Ishikawa (cell line): ENCODE measurements around the gene NOXO1.
A peak's percentile ranks its signal among the peaks of the same experiment; 100 is the strongest.

Experiments
- CREB1 ChIP-seq: IDR thresholded peaks from 2 replicates; pipeline ENCODE4 v1.6.1; 2012; ENCODE audit warnings: low read depth
- EGR1 ChIP-seq: IDR thresholded peaks from 2 replicates; pipeline ENCODE4 v1.6.1; 2012
- FOXM1 ChIP-seq: IDR thresholded peaks from 2 replicates; pipeline ENCODE4 v1.6.1; 2012; ENCODE audit warnings: low read depth, borderline replicate concordance
- NFIC ChIP-seq: IDR thresholded peaks from 2 replicates; pipeline ENCODE4 v1.6.1; 2012
- RAD21 ChIP-seq: IDR thresholded peaks from 2 replicates; pipeline ENCODE4 v1.6.1; 2012; ENCODE audit warnings: low read depth
- TAF1 ChIP-seq: IDR thresholded peaks from 2 replicates; pipeline ENCODE4 v1.6.1; 2012; ENCODE audit warnings: low read depth, mild to moderate bottlenecking
- TCF12 ChIP-seq: IDR thresholded peaks from 2 replicates; pipeline ENCODE4 v1.6.1; 2012; ENCODE audit warnings: low read depth
- TEAD4 ChIP-seq: IDR thresholded peaks from 2 replicates; pipeline ENCODE4 v1.6.1; 2012
- YY1 ChIP-seq: IDR thresholded peaks from 2 replicates; pipeline ENCODE4 v1.6.1; 2012; ENCODE audit warnings: low read depth
- ZBTB7A ChIP-seq: IDR thresholded peaks from 2 replicates; pipeline ENCODE4 v1.6.1; 2012; ENCODE audit warnings: low read depth
- TF ChIP-seq, protein P1 (sequence below): IDR thresholded peaks from 2 replicates; pipeline ENCODE4 v1.6.1; 2012
- TF ChIP-seq, protein P2 (sequence below): IDR thresholded peaks from 2 replicates; pipeline ENCODE4 v1.6.1; 2012
- TF ChIP-seq, protein P3 (sequence below): IDR thresholded peaks from 2 replicates; pipeline ENCODE4 v1.6.1; 2012; ENCODE audit warnings: low read depth, mild to moderate bottlenecking

NOXO1 gene

DNA sequence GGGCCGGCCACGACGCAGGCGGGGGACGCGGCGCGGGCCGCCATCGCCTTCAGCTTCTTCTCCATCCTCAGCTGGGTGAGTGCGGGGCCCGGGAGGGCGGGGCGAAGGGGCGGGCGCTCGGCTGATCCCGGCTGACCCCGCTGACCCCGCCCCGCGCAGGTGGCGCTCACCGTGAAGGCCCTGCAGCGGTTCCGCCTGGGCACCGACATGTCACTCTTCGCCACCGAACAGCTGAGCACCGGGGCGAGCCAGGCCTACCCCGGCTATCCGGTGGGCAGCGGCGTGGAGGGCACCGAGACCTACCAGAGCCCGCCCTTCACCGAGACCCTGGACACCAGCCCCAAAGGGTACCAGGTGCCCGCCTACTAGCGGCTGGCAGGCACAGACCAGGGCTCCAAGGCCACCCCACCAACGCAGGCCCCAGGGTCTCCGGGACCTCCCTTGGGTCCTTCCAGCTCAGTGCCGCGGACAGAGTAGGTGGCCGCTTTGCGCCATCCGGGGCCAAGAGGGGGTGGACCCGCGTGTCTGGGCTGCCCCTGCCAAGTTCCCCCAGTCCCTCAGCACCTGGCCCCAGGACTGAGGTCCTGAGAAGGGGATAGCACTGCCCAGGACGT is 11.5 kb upstream of the NOXO1 start:
- TF ChIP-seq, protein P1, sequence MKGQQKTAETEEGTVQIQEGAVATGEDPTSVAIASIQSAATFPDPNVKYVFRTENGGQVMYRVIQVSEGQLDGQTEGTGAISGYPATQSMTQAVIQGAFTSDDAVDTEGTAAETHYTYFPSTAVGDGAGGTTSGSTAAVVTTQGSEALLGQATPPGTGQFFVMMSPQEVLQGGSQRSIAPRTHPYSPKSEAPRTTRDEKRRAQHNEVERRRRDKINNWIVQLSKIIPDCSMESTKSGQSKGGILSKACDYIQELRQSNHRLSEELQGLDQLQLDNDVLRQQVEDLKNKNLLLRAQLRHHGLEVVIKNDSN = no peak
- no peak for TF ChIP-seq EGR1

DNA sequence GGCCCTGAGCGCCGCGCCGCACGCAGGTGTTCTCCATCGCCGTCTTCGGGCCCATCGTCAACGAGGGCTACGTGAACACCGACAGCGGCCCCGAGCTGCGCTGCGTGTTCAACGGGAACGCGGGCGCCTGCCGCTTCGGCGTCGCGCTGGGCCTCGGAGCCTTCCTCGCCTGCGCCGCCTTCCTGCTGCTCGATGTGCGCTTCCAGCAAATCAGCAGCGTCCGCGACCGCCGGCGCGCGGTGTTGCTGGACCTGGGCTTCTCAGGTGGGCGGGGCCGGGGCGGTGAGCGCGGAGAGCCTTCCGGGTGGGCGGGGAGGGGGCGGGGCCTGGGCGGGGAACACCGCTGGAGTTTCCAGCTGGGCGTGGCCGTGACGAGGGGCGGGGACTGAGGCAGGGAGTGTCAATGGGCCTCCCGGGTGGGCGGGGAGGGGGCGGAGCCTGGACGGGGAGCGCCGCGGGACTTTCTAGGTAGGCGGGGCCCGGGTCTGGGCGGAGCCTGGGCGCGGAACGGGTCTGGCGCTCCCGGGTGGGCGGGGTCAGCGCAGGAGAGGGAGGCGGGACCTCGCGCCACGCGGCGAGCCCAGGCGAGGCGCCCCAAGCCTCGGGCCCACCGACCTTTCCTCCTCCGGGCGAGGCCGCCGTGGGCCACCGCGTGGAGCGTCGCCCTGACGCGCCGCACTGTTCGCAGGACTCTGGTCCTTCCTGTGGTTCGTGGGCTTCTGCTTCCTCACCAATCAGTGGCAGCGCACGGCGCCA is 10.9 kb upstream of the NOXO1 start:
- TF ChIP-seq CREB1 = no peak
- TF ChIP-seq, protein P2, sequence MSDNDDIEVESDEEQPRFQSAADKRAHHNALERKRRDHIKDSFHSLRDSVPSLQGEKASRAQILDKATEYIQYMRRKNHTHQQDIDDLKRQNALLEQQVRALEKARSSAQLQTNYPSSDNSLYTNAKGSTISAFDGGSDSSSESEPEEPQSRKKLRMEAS = peak; percentile 97

DNA sequence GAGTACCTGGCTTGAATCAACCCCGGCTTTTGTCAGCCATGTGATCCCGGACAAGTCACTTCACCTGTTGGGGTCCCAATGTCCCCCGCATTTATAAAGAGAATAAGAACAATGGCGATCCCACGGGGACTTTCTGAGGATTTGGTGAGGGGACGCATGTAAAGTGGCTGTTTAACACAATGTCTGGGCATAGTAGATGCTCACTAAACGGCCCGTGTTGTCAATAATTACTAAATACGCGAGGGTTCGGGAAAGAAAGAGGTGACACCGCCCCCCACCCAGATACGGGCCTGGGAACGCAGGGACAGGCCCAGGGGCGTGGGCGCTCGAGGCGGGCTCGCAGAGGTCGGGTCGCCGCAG is 10.3 kb upstream of the NOXO1 start:
- TF ChIP-seq, protein P1 = no peak
- TF ChIP-seq CREB1 (no peak), EGR1 (no peak), FOXM1 (no peak), TAF1 (no peak), YY1 (no peak)
- TF ChIP-seq, protein P2 = no peak
- TF ChIP-seq, protein P3, sequence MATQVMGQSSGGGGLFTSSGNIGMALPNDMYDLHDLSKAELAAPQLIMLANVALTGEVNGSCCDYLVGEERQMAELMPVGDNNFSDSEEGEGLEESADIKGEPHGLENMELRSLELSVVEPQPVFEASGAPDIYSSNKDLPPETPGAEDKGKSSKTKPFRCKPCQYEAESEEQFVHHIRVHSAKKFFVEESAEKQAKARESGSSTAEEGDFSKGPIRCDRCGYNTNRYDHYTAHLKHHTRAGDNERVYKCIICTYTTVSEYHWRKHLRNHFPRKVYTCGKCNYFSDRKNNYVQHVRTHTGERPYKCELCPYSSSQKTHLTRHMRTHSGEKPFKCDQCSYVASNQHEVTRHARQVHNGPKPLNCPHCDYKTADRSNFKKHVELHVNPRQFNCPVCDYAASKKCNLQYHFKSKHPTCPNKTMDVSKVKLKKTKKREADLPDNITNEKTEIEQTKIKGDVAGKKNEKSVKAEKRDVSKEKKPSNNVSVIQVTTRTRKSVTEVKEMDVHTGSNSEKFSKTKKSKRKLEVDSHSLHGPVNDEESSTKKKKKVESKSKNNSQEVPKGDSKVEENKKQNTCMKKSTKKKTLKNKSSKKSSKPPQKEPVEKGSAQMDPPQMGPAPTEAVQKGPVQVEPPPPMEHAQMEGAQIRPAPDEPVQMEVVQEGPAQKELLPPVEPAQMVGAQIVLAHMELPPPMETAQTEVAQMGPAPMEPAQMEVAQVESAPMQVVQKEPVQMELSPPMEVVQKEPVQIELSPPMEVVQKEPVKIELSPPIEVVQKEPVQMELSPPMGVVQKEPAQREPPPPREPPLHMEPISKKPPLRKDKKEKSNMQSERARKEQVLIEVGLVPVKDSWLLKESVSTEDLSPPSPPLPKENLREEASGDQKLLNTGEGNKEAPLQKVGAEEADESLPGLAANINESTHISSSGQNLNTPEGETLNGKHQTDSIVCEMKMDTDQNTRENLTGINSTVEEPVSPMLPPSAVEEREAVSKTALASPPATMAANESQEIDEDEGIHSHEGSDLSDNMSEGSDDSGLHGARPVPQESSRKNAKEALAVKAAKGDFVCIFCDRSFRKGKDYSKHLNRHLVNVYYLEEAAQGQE = no peak

DNA sequence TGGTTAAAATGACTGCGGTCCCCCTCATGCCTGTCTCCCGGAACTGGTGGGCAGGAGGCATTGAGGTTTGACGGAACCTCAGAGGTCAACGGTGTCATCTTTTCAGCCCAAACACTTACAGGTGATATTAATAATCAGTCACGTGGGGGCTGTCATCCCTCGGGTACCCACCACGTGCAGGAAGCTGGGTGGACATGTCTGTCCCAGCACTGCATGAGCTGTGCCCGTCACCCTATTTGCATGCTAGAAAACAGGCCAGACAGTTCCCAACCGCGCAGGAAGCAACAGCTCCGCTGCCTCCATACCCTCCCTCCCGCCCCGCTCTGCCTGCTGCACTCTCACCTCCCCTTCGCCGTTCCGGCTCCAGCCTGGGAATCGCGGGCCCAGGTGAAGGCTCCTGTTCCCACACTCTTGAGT is 9.9 kb upstream of the NOXO1 start:
- TF ChIP-seq CREB1 (no peak), EGR1 (no peak), FOXM1 (no peak), RAD21 (no peak), TAF1 (no peak), NFIC (no peak)
- TF ChIP-seq, protein P2 = no peak

DNA sequence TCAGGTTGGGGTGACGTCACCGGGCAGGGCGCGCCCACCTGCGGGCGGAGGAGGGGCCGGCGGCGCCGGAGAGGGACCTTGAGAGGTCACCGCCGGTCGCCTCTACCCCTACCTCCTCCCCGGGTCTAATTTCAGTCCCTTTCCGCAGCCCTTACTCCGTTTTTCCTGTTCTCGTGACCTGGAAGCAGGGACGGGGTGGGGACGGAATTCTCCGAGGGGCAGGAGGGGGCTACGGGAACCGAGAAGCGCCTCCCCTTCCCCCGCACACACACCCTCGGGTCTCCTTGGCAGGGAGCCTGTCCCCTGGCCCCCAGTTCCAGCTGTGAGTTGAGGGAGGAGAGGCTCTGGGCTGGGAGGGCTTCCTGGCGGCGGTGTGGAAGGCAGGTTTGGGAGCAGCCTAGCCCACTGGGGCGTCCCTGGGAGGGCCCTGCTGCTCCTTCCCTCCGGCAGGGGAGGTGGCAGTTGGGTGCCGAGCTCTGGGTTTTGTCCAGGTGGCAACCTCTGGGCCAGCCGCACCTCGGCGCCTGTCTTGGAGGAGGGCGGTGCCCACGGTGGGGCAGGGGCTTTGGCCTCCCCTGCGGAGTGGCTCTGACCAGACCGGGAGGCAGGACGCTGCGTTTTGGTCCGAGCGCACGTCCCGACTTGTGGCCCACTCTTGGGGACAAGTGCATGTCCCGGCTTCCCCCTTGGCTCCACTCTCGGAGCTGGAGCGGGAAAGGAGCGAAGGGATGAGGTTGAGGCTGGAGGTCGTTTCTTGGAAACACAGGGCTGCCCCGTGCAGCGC is 9.3 kb upstream of the NOXO1 start:
- TF ChIP-seq TEAD4 (no peak), ZBTB7A (peak; percentile 77; the same call in 1 of the 2 replicates)

DNA sequence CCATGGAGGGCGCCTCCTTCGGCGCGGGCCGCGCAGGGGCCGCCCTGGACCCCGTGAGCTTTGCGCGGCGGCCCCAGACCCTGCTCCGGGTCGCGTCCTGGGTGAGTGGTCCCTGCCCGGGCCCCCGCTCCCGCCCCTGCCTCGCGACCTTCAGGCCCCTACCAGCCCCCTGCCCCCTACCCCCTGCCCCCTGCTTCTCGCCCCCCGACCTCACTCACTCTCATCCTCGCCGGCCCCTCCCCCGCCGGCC is 8.8 kb upstream of the NOXO1 start:
- TF ChIP-seq TAF1 (no peak), TCF12 (no peak), NFIC (no peak), FOXM1 (no peak)
- TF ChIP-seq, protein P2 = no peak
- TF ChIP-seq, protein P3 = no peak
